Measurements from ENCODE around the gene EPHA2. TPM values are rescaled to one million over a fixed set of nuclear protein-coding genes. Genes with fewer than 3 reads are reported as not detected.

The EPHA2 gene
- total RNA-seq, 1 donor from 2014 or later, result 146 TPM

GRCh38 chr1:16183765-16184556 is 28.1 kb upstream of the EPHA2 start:
- no peak for DNase-seq (ENCODE audit: low read depth)

- DNase-seq (ENCODE audit: low read depth), result peak; percentile 76
Observed at GRCh38 chr1:16183179-16183578, 27.3 kb upstream of the EPHA2 start.

GRCh38 chr1:16181887-16182719 is 26.2 kb upstream of the EPHA2 start:
- DNase-seq (ENCODE audit: low read depth), result peak; percentile 92

GRCh38 chr1:16180291-16180824 is 24.5 kb upstream of the EPHA2 start:
- peak; percentile 73 for DNase-seq (ENCODE audit: low read depth)

GRCh38 chr1:16178596-16179497 is 23.0 kb upstream of the EPHA2 start:
- DNase-seq (ENCODE audit: low read depth), result peak; percentile 94

- DNase-seq (ENCODE audit: low read depth), result no peak
Observed at GRCh38 chr1:16177306-16177705, 21.4 kb upstream of the EPHA2 start.

- no peak for DNase-seq (ENCODE audit: low read depth)
Observed at GRCh38 chr1:16176653-16177052, 20.8 kb upstream of the EPHA2 start.

- peak; percentile 72 for DNase-seq (ENCODE audit: low read depth)
Observed at GRCh38 chr1:16175610-16176553, 20.0 kb upstream of the EPHA2 start.

- DNase-seq (ENCODE audit: low read depth), result no peak
Observed at GRCh38 chr1:16174886-16175598, 19.2 kb upstream of the EPHA2 start.

- no peak for DNase-seq (ENCODE audit: low read depth)
Observed at GRCh38 chr1:16174261-16174868, 18.5 kb upstream of the EPHA2 start.

GRCh38 chr1:16173447-16174260 is 17.8 kb upstream of the EPHA2 start:
- DNase-seq (ENCODE audit: low read depth), result peak; percentile 93

- peak; percentile 66 for DNase-seq (ENCODE audit: low read depth)
Observed at GRCh38 chr1:16172964-16173446, 17.1 kb upstream of the EPHA2 start.

- DNase-seq (ENCODE audit: low read depth), result no peak
Observed at GRCh38 chr1:16172218-16172830, 16.5 kb upstream of the EPHA2 start.

GRCh38 chr1:16171314-16172151 is 15.7 kb upstream of the EPHA2 start:
- DNase-seq (ENCODE audit: low read depth), result no peak

- no peak for DNase-seq (ENCODE audit: low read depth)
Observed at GRCh38 chr1:16170283-16170673, 14.4 kb upstream of the EPHA2 start.

- no peak for DNase-seq (ENCODE audit: low read depth)
Observed at GRCh38 chr1:16168622-16169360, 12.9 kb upstream of the EPHA2 start.
